GM10266 (cell line): ENCODE data around the gene PCDH9.

Experiments
- DNase-seq: peaks from one replicate; pipeline ENCODE4 v3.0.0; 2012; ENCODE audit errors: extremely low spot score
- CTCF ChIP-seq: IDR thresholded peaks from 2 replicates; pipeline ENCODE4 v1.5.1; 2012; ENCODE audit warnings: mild to moderate bottlenecking, low read depth; ENCODE audit not compliant: control insufficient read depth, insufficient read depth; ENCODE audit errors: missing control alignments

The PCDH9 gene

GRCh38 chr13:66581675-66582074 is 648.5 kb downstream of the PCDH9 start:
- TF ChIP-seq CTCF = no peak
- no peak for DNase-seq

- TF ChIP-seq CTCF = no peak
- no peak for DNase-seq
These were observed 651.8 kb downstream of the PCDH9 start for GRCh38 chr13:66578305-66578704.

- TF ChIP-seq CTCF = no peak
- DNase-seq = no peak
These were observed 652.8 kb downstream of the PCDH9 start for GRCh38 chr13:66577358-66577757.

GRCh38 chr13:66576381-66576780 is 653.8 kb downstream of the PCDH9 start:
- no peak for DNase-seq
- no peak for TF ChIP-seq CTCF

GRCh38 chr13:66574606-66575005 is 655.5 kb downstream of the PCDH9 start:
- no peak for DNase-seq
- TF ChIP-seq CTCF = no peak

- no peak for TF ChIP-seq CTCF
- no peak for DNase-seq
These were observed 662.1 kb downstream of the PCDH9 start for GRCh38 chr13:66567899-66568612.

- no peak for TF ChIP-seq CTCF
- no peak for DNase-seq
These were observed 664.9 kb downstream of the PCDH9 start for GRCh38 chr13:66565279-66565678.
